SK-N-SH treated with all-trans-retinoic acid at 6 μM for 48 hours (cell line): Measurements from ENCODE around the gene PCED1A.
A peak's percentile ranks its signal among the peaks of the same experiment; 100 is the strongest.

ENCODE experiments used
- ATAC-seq: fragments of 200-7000 bp; cut with Tn5 transposase; 3 replicates; pipeline ENCODE4 v1.9.1; 2020; ENCODE audit warnings: mild to moderate bottlenecking, moderate library complexity
- ARNTL ChIP-seq: fragments of 450-650 bp; formaldehyde crosslinking; IDR thresholded peaks from 2 replicates; pipeline ENCODE4 v1.5.0; 2020; ENCODE audit warnings: low read depth, mild to moderate bottlenecking, moderate library complexity, borderline replicate concordance
- BACH2 ChIP-seq: fragments of 250-450 bp; sonication (Bioruptor Pico); IDR thresholded peaks from 2 replicates; pipeline ENCODE4 v1.9.0; 2021; ENCODE audit warnings: mild to moderate bottlenecking, borderline replicate concordance
- CREB5 ChIP-seq: fragments of 250-450 bp; sonication (Bioruptor Pico); IDR thresholded peaks from 2 replicates; pipeline ENCODE4 v1.5.1; 2020; ENCODE audit warnings: low read depth, mild to moderate bottlenecking, moderate library complexity
- CSDC2 ChIP-seq: fragments of 250-450 bp; sonication (Bioruptor Pico); IDR thresholded peaks from 2 replicates; pipeline ENCODE4 v1.5.0; 2020; ENCODE audit warnings: mild to moderate bottlenecking, moderate library complexity
- CSRNP3 ChIP-seq: fragments of 250-450 bp; sonication (Bioruptor Pico); IDR thresholded peaks from 2 replicates; pipeline ENCODE4 v1.5.1; 2021; ENCODE audit warnings: mild to moderate bottlenecking, moderate library complexity
- GLIS3 ChIP-seq: fragments of 250-450 bp; sonication (Bioruptor Pico); IDR thresholded peaks from 2 replicates; pipeline ENCODE4 v1.5.0; 2020; ENCODE audit warnings: mild to moderate bottlenecking, moderate library complexity
- ISL1 ChIP-seq: fragments of 250-450 bp; sonication (Bioruptor Pico); IDR thresholded peaks from 2 replicates; pipeline ENCODE4 v2.1.2; 2022; ENCODE audit warnings: mild to moderate bottlenecking, moderate library complexity
- OSR1 ChIP-seq: fragments of 250-450 bp; sonication (Bioruptor Pico); IDR thresholded peaks from 2 replicates; pipeline ENCODE4 v1.8.0; 2022; ENCODE audit warnings: moderate library complexity, mild to moderate bottlenecking, inconsistent platforms
- POU6F1 ChIP-seq: fragments of 250-450 bp; sonication (Bioruptor Pico); IDR thresholded peaks from 2 replicates; pipeline ENCODE4 v1.8.0; 2021; ENCODE audit warnings: low read depth, mild to moderate bottlenecking, moderate library complexity, borderline replicate concordance
- PPARA ChIP-seq: fragments of 250-450 bp; sonication (Bioruptor Pico); IDR thresholded peaks from 2 replicates; pipeline ENCODE4 v1.5.0; 2020; ENCODE audit warnings: mild to moderate bottlenecking, borderline replicate concordance
- RARB ChIP-seq: fragments of 250-450 bp; sonication (Bioruptor Pico); IDR thresholded peaks from 2 replicates; pipeline ENCODE4 v1.8.0; 2021; ENCODE audit warnings: mild to moderate bottlenecking, moderate library complexity
- SNAI2 ChIP-seq: fragments of 250-450 bp; sonication (Bioruptor Pico); IDR thresholded peaks from 2 replicates; pipeline ENCODE4 v1.5.0; 2020; ENCODE audit warnings: mild to moderate bottlenecking, moderate library complexity
- TCF4 ChIP-seq: fragments of 250-450 bp; sonication (Bioruptor Pico); IDR thresholded peaks from 2 replicates; pipeline ENCODE4 v1.8.0; 2021; ENCODE audit warnings: mild to moderate bottlenecking, moderate library complexity, borderline replicate concordance
- TOX ChIP-seq: fragments of 250-450 bp; sonication (Bioruptor Pico); IDR thresholded peaks from 2 replicates; pipeline ENCODE4 v1.8.0; 2021; ENCODE audit warnings: mild to moderate bottlenecking, moderate library complexity, borderline replicate concordance
- TSHZ2 ChIP-seq: fragments of 250-450 bp; sonication (Bioruptor Pico); IDR thresholded peaks from 2 replicates; pipeline ENCODE4 v1.5.0; 2020; ENCODE audit warnings: mild to moderate bottlenecking, moderate library complexity
- ZC3H10 ChIP-seq: fragments of 250-450 bp; sonication (Bioruptor Pico); IDR thresholded peaks from 2 replicates; pipeline ENCODE4 v1.5.1; 2021; ENCODE audit warnings: mild to moderate bottlenecking, moderate library complexity
- ZFP30 ChIP-seq: fragments of 450-650 bp; formaldehyde crosslinking; IDR thresholded peaks from 2 replicates; pipeline ENCODE4 v1.5.0; 2022; ENCODE audit warnings: mild to moderate bottlenecking, moderate library complexity
- ZNF565 ChIP-seq: fragments of 450-650 bp; formaldehyde crosslinking; conservative IDR thresholded peaks from 2 replicates; pipeline ENCODE4 v1.5.0; 2020; ENCODE audit warnings: low read depth, mild to moderate bottlenecking, moderate library complexity

The PCED1A gene

GRCh38 chr20:2873010-2873746, 32.7 kb upstream of the PCED1A start, which contains the start of gene PTPRA:
PTPRA (plus strand) TSS chr20:2873481; CDS start chr20:2964278, 90,797 bp downstream.
- TF ChIP-seq CREB5 (CRISPR knock-in tag) = no peak
- TF ChIP-seq OSR1 (CRISPR knock-in tag) = no peak
- no peak for TF ChIP-seq ZFP30 (CRISPR knock-in tag)
- TF ChIP-seq PPARA = no peak
- TF ChIP-seq POU6F1 = no peak
- no peak for TF ChIP-seq BACH2 (CRISPR knock-in tag)
- TF ChIP-seq CSRNP3 (CRISPR knock-in tag) = peak; percentile 28; the same call in 1 of the 2 replicates
- peak; percentile 92 for ATAC-seq

- peak; percentile 59 for ATAC-seq
- TF ChIP-seq RARB (CRISPR knock-in tag) = no peak
- no peak for TF ChIP-seq ARNTL
- no peak for TF ChIP-seq TSHZ2 (CRISPR knock-in tag)
- TF ChIP-seq ZNF565 (CRISPR knock-in tag) = no peak
- no peak for TF ChIP-seq GLIS3 (CRISPR knock-in tag)
- TF ChIP-seq SNAI2 (CRISPR knock-in tag) = no peak
- TF ChIP-seq ZC3H10 (CRISPR knock-in tag) = no peak
- TF ChIP-seq TCF4 = no peak
- TF ChIP-seq TOX (CRISPR knock-in tag) = no peak
- TF ChIP-seq POU6F1 = no peak
- TF ChIP-seq CSDC2 (CRISPR knock-in tag) = no peak
- TF ChIP-seq CREB5 (CRISPR knock-in tag) = no peak
- TF ChIP-seq ZFP30 (CRISPR knock-in tag) = no peak
- no peak for TF ChIP-seq ISL1 (CRISPR knock-in tag)
These were observed 32.1 kb upstream of the PCED1A start for GRCh38 chr20:2872459-2873009.
